Measurements from ENCODE around the gene NMRK1. TPM values are rescaled to one million over a fixed set of nuclear protein-coding genes. Genes with fewer than 3 reads are reported as not detected.
A peak's percentile ranks its signal among the peaks of the same experiment; 100 is the strongest.

Gene NMRK1
- total RNA-seq, 1 experiment from 2014 or later, result 55.0 TPM

DNA sequence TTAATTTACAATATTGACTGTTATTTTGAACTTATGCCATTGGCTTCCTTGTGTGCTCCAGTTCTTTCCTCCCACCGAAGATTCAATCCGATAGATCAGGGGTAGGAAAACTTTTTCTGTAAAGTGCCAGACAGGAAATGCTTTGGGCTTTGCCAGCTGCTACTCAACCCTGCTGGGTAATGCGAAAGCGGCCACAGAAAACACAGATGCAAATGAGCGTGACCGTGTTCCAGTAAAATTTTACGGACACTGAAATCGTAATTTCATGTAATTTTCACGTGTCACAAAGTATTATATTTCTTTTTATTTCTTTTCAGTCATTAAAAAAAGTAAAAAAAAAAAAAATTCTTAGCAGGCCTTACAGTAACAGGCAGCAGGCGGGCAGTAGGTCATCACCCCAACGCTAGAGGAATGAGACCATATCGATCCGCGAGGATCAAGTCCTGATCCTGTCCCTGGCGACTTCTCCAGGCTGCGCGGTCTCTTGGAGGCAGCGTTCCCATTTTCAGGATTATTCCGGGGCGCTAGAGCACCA lies 599 bp downstream of the NMRK1 start:
- Histone ChIP-seq H3K4me3 (peak overlapping the region; percentile 96), H3K4me1 (peaks cover 11% of the 10 kb centered on the region), H3K27me3 (no peaks in the 10 kb centered on the region), H3K9me3 (replicated peaks) (no peaks in the 10 kb centered on the region), H3K27ac (peak overlapping the region; percentile 100), H3K36me3 (0 out of 2 replicates have a peak, but pooled peaks cover 6% of the 10 kb centered on the region)
- peak; percentile 80 to 89 for DNase-seq

DNA sequence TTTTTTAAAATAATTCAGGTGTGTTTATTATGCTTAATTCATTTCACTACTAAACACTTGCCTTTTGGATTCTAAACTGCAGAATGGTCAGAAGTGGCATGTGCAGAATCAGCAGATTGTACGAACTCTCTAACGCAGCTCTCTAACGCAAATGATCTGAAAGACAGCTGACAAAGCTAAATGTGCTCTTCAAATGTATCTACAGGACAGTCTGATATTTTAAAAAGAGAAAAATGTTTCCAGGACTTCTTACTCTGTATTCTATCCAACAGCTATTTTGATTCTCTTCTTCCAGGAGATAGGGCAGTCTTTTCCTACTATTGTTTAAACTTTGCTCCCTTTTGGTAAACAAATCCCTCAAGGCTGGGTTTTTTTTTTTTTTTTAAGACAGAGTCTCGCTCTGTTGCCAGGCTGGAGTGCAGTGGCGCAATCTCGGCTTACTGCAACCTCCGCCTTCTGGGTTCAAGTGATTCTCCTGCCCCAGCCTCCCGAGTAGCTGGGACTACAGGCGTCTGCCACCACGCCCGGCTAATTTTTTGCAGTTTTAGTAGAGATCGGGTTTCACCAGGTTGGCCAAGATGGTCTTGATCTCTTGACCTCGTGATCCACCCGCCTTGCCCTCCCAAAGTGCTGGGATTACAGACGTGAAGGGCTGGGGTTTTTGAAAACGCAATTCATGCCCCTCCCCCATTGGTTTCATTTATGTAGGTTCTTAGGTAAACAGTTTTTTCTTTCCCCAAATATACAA lies 1.2 kb downstream of the NMRK1 start:
- H3K27me3 ChIP-seq, result no peaks in the 10 kb centered on the region
- H3K4me1 ChIP-seq, result peaks cover 11% of the 10 kb centered on the region
- peaks cover 10% of the 10 kb centered on the region; the same call in 1 of the 2 replicates for H3K36me3 ChIP-seq
- H3K4me3 ChIP-seq, result peak overlapping the region; percentile 96
- H3K9me3 ChIP-seq (replicated peaks), result no peaks in the 10 kb centered on the region
- DNase-seq, result peak; percentile 26 to 67
- peak overlapping the region; percentile 100 for H3K27ac ChIP-seq

DNA sequence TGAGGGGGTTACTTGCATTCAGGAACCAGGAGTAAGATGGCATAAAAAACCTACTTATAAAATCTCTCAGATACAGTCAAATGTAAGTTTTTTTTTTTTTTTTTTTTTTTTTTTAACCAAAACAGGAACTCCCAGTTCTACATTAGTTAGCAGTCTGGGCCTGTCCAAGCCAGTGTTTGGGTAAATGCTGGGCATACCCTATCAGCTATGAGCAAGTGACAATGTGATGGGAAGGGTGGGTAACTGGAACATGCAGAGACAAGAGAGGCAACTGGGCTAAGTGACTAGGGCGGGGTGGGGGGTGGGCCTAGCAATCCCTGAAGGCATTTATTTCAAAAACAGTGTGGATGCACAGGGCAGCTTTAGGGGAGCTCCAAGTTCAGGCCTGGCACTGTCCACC lies 2.3 kb downstream of the NMRK1 start:
- peaks cover 11% of the 10 kb centered on the region for H3K4me1 ChIP-seq
- H3K27me3 ChIP-seq, result no peaks in the 10 kb centered on the region
- no peak for DNase-seq
- no peak overlapping the region for H3K4me3 ChIP-seq
- H3K27ac ChIP-seq, result no peak overlapping the region
- H3K36me3 ChIP-seq, result peaks cover 18% of the 10 kb centered on the region; the same call in 1 of the 2 replicates
- H3K9me3 ChIP-seq (replicated peaks), result no peaks in the 10 kb centered on the region

DNA sequence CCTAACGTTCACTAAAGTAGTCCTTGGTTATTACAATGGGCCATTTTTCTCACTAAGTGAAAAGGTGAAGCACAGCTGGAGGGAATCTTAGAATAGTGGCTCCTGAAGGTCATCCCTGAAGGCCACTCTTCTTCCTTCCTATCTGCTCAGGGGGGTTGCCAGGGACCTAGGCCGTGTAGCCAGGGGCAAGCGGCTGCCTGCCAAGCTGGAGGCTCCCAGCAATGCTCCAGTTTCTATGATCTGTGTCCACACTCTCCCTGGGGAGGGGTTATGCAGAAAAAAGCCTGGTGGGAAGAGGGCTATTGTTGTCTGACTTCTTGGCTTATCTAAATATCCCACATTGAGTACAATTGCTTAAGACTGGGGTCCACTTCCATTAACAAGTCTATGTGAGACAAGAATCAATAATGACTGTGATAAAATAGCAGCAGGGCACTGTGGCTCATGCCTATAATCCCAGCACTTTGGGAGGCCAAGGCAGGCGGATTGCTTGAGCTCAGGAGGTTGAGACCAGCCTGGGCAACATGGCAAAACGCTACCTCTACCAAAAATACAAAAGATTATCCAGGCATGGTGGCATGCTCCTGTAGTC lies 3.8 kb downstream of the NMRK1 start:
- Histone ChIP-seq H3K36me3 (peaks cover 18% of the 10 kb centered on the region; the same call in 1 of the 2 replicates), H3K4me3 (no peak overlapping the region), H3K27me3 (no peaks in the 10 kb centered on the region), H3K4me1 (peaks cover 7% of the 10 kb centered on the region), H3K27ac (no peak overlapping the region), H3K9me3 (replicated peaks) (no peaks in the 10 kb centered on the region)
- DNase-seq, result no peak

DNA sequence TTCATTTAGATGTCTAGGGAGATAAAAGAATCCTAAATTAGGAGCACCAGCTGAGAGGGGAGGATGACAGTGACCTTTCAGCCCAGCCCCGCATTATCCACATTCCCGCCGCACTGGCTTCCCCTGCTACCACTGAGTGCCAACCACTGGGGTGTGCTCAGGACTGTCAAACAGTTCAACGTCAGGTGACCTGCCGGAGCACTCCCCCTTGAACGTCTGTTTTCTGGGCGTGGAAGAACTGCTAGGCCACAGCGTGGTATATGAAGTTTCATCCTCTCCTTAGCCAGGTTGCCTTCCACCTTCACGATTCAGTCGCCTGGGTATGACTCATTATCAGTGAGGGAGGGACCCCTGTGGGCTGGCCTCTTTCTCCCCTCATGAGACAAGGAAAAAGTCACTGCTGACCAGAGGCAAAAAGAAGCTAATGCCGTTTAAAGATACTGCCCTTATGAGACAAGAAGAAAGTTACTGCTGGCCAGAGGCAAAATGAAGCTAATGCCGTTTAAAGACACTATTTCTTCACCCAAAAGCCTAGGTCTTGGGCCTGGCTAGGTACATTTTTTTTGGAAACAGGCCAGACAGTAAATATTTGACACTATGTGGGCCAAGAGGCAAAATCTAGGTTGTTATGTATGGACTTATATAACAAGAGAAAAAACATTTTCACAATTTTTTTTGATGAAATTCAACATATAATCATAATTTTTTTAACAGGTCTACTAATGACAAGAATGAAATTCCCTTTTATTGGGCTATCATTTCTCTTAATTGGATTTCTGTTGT lies 4.6 kb downstream of the NMRK1 start:
- peaks cover 7% of the 10 kb centered on the region for H3K4me1 ChIP-seq
- no peak for DNase-seq
- no peak overlapping the region for H3K4me3 ChIP-seq
- H3K36me3 ChIP-seq, result peaks cover 18% of the 10 kb centered on the region; the same call in 1 of the 2 replicates
- H3K27ac ChIP-seq, result no peak overlapping the region
- no peaks in the 10 kb centered on the region for H3K9me3 ChIP-seq (replicated peaks)
- H3K27me3 ChIP-seq, result no peaks in the 10 kb centered on the region

DNA sequence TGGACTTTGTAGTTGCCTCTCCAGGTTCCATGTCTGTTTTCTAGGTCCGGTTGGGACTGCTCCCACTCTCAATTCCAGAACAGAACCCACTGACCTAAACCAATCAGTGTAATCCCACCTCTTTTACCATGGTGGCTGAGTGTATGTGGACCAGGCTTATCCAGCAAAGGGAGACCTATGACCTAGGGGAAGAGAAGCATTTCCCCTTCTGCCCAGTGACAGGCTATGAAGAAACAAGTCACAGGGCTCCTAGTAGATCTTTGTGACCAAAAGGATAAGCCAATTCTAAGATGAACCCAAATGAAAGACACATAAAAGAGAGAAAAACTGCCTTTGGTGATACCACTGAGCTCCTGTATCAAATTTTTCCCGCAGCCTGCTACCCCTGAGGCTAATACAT lies 6.3 kb downstream of the NMRK1 start:
- no peak overlapping the region for H3K4me3 ChIP-seq
- no peaks in the 10 kb centered on the region for H3K9me3 ChIP-seq (replicated peaks)
- H3K4me1 ChIP-seq, result peaks cover 7% of the 10 kb centered on the region
- H3K27ac ChIP-seq, result no peak overlapping the region
- no peak for DNase-seq
- no peaks in the 10 kb centered on the region for H3K27me3 ChIP-seq
- H3K36me3 ChIP-seq, result peaks cover 18% of the 10 kb centered on the region; the same call in 1 of the 2 replicates

DNA sequence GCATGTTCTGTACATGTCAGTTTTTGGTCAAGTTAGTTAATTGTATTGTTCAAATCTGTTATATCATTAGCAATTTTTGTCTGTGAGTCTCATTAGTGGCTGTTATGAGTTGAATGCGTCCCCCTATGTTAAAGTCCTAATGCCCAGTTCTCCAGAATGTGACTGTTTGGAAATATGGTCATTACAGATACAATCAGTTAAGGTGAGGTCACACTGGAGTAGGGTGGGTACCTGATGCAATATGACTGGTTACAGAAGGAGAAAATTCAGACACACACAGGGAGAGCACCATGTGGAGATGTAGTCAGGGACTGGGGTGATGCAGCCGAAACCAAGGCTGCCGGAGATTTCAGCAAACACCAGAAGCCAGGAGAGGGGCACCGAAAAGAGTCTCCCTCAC lies 15.1 kb downstream of the NMRK1 start:
- Histone ChIP-seq H3K4me1 (no peaks in the 10 kb centered on the region), H3K27me3 (no peaks in the 10 kb centered on the region), H3K9me3 (replicated peaks) (no peaks in the 10 kb centered on the region), H3K27ac (no peak overlapping the region), H3K36me3 (peaks cover 9% of the 10 kb centered on the region), H3K4me3 (no peak overlapping the region)
- no peak for DNase-seq

DNA sequence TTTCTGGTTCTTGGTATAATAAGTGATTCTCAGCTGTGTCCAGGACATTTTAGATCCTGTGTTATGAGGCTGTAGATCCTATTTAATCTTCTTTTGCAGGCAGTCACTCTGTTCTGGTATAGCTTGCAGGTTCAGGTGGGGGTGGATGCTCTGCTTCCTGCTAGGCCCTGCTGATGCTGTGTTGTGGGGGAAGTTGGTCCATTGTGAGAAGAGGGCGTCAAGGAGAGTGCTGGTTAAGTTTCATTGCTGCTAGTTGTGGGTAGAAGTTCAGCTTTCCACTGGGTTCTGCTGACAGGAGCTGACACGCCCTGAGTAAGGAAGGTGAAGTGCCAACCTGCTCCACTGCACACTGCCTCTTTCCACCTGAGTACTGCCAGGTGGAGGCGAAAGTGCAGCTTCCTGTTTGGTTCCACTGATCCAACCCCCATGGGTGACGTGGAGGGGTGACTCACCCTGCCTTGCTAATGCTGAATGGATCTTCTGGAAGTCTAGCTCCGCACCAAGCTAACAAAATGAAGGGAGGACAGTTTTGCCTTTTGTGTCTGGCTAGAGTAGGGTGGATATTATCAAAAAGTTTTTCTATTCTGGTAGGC lies 16.3 kb downstream of the NMRK1 start:
- Histone ChIP-seq H3K27ac (no peak overlapping the region), H3K4me3 (no peak overlapping the region), H3K9me3 (replicated peaks) (no peaks in the 10 kb centered on the region), H3K27me3 (no peaks in the 10 kb centered on the region), H3K4me1 (no peaks in the 10 kb centered on the region), H3K36me3 (peaks cover 14% of the 10 kb centered on the region)
- no peak for DNase-seq

DNA sequence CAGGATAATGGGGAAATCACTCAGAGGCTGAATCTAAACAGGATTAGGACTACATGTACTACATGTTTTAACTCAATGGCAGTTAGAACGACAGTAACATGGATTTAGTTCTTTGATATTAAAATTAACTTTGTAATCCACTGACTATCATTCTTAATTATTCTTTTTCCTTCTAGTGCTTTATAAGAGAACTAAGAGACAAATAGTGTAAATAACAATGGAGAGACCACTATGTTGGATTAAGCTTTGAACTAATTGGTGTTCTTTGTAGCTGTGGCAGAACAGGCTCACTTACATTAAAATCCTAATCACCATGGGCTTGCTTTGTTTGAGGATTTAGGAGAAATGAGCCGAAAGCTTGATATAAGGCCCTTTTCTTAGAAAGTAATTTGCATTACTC lies 18.8 kb downstream of the NMRK1 start:
- Histone ChIP-seq H3K9me3 (replicated peaks) (no peaks in the 10 kb centered on the region), H3K27ac (no peak overlapping the region)

DNA sequence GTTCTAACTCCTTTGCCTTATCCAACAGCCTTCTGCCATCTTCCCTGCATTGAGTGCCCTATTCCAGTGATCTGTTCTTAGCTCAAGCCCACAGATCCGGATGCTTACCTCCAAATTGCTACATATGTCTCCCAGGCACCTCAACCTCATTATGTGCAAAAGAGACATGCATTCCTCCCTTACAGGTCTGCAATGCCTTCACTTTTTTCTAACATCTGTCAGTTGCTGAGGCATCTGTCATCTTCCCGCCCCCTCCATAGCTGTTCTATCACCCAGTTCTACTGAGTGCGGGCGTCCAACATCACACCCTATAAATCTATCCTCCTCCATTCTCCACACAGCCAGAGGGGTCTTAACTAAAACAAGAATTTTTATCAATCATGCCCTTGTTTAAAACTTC lies 20.1 kb downstream of the NMRK1 start:
- no peaks in the 10 kb centered on the region for H3K27me3 ChIP-seq

More for the DNA sequence above, 18.8 kb downstream of the NMRK1 start:
- Histone ChIP-seq H3K36me3 (peaks cover 20% of the 10 kb centered on the region), H3K27me3 (no peaks in the 10 kb centered on the region), H3K4me1 (peaks cover 8% of the 10 kb centered on the region), H3K4me3 (no peak overlapping the region)
- no peak for DNase-seq

DNA sequence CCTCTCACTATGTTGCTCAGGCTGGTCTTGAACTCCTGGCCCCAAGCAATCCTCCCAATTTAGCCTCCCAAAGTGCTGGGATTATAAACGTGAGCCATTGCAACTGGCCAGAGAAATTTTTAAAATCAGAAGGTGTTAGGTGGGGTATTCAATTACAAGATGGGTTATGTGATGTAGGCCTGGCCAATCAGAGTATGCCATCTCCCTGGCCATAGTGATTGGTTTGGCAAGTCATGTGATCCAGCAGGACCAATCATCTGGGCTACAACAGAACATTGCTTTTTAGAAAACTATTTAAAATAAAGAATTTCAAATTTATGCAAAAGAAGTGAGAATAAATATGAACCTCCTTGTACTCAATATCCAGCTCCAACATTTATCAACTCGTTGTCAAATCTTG lies 22.4 kb downstream of the NMRK1 start:
- Histone ChIP-seq H3K9me3 (replicated peaks) (no peaks in the 10 kb centered on the region), H3K4me3 (no peak overlapping the region), H3K27me3 (no peaks in the 10 kb centered on the region), H3K4me1 (peaks cover 18% of the 10 kb centered on the region), H3K27ac (no peak overlapping the region), H3K36me3 (peaks cover 33% of the 10 kb centered on the region)
- DNase-seq, result no peak

More for the DNA sequence above, 20.1 kb downstream of the NMRK1 start:
- no peak for DNase-seq
- no peaks in the 10 kb centered on the region for H3K9me3 ChIP-seq (replicated peaks)
- peaks cover 18% of the 10 kb centered on the region for H3K4me1 ChIP-seq
- H3K36me3 ChIP-seq, result peaks cover 20% of the 10 kb centered on the region
- no peak overlapping the region for H3K4me3 ChIP-seq
- no peak overlapping the region for H3K27ac ChIP-seq

DNA sequence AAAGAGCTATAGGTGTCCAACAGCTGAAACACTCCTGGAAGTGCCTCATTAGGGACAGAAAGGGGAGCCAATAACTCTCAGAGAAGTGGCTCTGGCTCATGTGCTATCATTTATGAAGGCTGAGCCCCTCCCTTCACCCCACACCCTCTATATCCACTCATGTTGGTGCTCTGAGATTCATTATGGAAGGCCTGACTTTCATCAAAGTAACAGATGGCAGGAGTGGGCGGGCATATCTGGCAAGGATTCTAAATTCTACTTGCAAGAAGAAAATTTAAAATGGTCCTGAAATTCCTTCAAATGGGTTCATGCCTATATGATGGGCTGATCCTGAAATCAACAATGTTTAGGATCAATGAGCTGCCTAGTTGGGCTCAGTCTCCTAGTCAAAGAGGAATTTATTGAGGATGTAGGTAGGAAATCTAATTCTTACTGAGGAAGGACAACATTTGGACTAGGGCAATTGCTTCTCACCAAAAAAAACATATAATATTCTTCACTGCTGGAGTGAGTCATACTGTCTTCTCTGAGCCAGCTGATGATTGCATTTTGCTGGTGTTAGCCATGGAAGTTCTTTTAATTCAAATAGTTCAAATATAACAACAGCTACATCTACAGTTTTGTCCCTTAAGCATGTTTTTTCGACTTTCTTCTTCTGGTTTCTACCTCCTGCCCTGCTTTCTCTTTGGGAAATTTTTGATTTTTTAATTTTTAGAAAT lies 23.5 kb downstream of the NMRK1 start:
- H3K4me1 ChIP-seq, result peaks cover 18% of the 10 kb centered on the region
- H3K27ac ChIP-seq, result peak overlapping the region; percentile 63
- DNase-seq, result peak in 1 of 2 experiments; percentile 15
- peaks cover 35% of the 10 kb centered on the region for H3K36me3 ChIP-seq
- H3K9me3 ChIP-seq (replicated peaks), result peaks cover 2% of the 10 kb centered on the region; the same call in 1 of the 2 replicates
- no peak overlapping the region for H3K4me3 ChIP-seq
- H3K27me3 ChIP-seq, result no peaks in the 10 kb centered on the region

DNA sequence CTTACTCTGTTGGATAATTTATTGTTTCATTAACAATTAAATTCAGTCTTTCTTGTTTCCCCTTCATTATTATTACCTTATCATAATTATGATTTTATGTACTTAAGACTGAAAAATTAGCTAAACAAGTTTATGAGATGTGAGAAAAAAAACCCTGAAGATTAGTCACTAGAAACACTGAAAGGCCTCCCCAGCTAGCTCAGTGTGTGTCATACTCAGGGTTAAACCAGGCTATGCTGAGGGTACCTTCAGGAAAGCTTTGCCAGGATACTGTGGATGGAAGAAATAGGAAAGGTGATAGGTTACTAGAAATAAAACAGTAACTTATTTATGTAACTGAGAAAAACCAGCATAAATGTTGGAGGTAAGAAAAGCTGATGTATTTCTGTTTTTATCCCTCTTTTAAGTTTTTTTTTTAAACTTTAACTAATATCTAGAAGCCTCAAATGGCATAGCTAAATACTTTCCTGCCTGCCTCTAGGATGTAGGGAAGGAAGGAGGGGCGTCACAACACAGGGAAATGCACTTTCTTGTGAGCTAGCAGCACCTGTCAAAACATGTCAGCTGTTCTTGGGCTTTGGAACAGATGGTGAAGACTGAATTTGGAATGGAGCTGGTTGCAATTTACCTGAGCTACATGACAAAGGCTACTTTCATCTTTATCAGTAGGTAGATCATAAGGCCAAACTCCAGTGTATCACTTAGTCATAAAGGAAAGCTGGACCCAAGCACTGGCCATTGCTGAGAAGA lies 24.2 kb downstream of the NMRK1 start:
- Histone ChIP-seq H3K4me1 (peaks cover 18% of the 10 kb centered on the region), H3K27me3 (no peaks in the 10 kb centered on the region), H3K4me3 (no peak overlapping the region), H3K9me3 (replicated peaks) (peaks cover 5% of the 10 kb centered on the region; the same call in 1 of the 2 replicates), H3K27ac (peak overlapping the region; percentile 63), H3K36me3 (peaks cover 31% of the 10 kb centered on the region)
- peak; percentile 73 to 89 for DNase-seq
